Measurements from ENCODE around the gene CACNG4. TPM values are rescaled to one million over a fixed set of nuclear protein-coding genes. Genes with fewer than 3 reads are reported as not detected.

The CACNG4 gene
- total and polyA plus RNA-seq, 4 donors: not detected

- no peak overlapping the region for H3K4me3 ChIP-seq (ENCODE audit: low read length in 2 of 2)
- intact Hi-C loops (cut with DNase I): no loop called here
- H3K36me3 ChIP-seq (ENCODE audit: control insufficient read depth in 1 of 2, insufficient read depth in 2 of 2, low read length in 1 of 2): no peaks in the 10 kb centered on the region
- no peaks in the 10 kb centered on the region for H3K4me1 ChIP-seq (ENCODE audit: control insufficient read depth in 1 of 2, insufficient read depth in 2 of 2, low read length in 2 of 2)
- ATAC-seq (ENCODE audit: low FRiP score) (no peak), DNase-seq (no peak)
- no peak overlapping the region for H3K27ac ChIP-seq (ENCODE audit: low read depth in 1 of 2, low read length in 2 of 2)
- WGBS, 2 donors: 92% methylated on average over 29 of the region's 29 CpGs
- peaks cover 2% of the 10 kb centered on the region for H3K9me3 ChIP-seq (ENCODE audit: control insufficient read depth, low read length)
- no peaks in the 10 kb centered on the region for H3K27me3 ChIP-seq (ENCODE audit: control insufficient read depth in 1 of 2, insufficient read depth in 2 of 2, low read length in 1 of 2)
Observed at GRCh38 chr17:67055811-67056745, 91.6 kb downstream of the CACNG4 start.

GRCh38 chr17:67056746-67057490, 92.4 kb downstream of the CACNG4 start:
- Histone ChIP-seq H3K4me1 (ENCODE audit: control insufficient read depth in 1 of 2, insufficient read depth in 2 of 2, low read length in 2 of 2) (no peaks in the 10 kb centered on the region), H3K27ac (ENCODE audit: low read depth in 1 of 2, low read length in 2 of 2) (no peak overlapping the region), H3K27me3 (ENCODE audit: control insufficient read depth in 1 of 2, insufficient read depth in 2 of 2, low read length in 1 of 2) (no peaks in the 10 kb centered on the region), H3K9me3 (ENCODE audit: control insufficient read depth, low read length) (peaks cover 2% of the 10 kb centered on the region), H3K36me3 (ENCODE audit: control insufficient read depth in 1 of 2, insufficient read depth in 2 of 2, low read length in 1 of 2) (no peaks in the 10 kb centered on the region), H3K4me3 (ENCODE audit: low read length in 2 of 2) (no peak overlapping the region)
- DNase-seq (no peak), ATAC-seq (ENCODE audit: low FRiP score) (no peak)
- 75 to 80% methylated on average over 18 of the region's 18 CpGs for WGBS, 2 donors
- intact Hi-C loops (cut with DNase I): no loop called here

- DNase-seq (no peak), ATAC-seq (ENCODE audit: low FRiP score) (no peak)
- Histone ChIP-seq H3K4me1 (ENCODE audit: control insufficient read depth in 1 of 2, insufficient read depth in 2 of 2, low read length in 2 of 2) (no peaks in the 10 kb centered on the region), H3K4me3 (ENCODE audit: low read length in 2 of 2) (no peak overlapping the region), H3K27me3 (ENCODE audit: control insufficient read depth in 1 of 2, insufficient read depth in 2 of 2, low read length in 1 of 2) (no peaks in the 10 kb centered on the region), H3K27ac (ENCODE audit: low read depth in 1 of 2, low read length in 2 of 2) (no peak overlapping the region), H3K36me3 (ENCODE audit: control insufficient read depth in 1 of 2, insufficient read depth in 2 of 2, low read length in 1 of 2) (no peaks in the 10 kb centered on the region), H3K9me3 (ENCODE audit: control insufficient read depth, low read length) (peaks cover 2% of the 10 kb centered on the region)
- intact Hi-C loops (cut with DNase I): no loop called here
- 97 to 98% methylated on average over 8 of the region's 8 CpGs for WGBS, 2 donors
Observed at GRCh38 chr17:67058036-67058435, 93.5 kb downstream of the CACNG4 start.

- no peaks in the 10 kb centered on the region for H3K27me3 ChIP-seq (ENCODE audit: control insufficient read depth in 1 of 2, insufficient read depth in 2 of 2, low read length in 1 of 2)
- ATAC-seq (ENCODE audit: low FRiP score) (no peak), DNase-seq (no peak)
- H3K4me1 ChIP-seq (ENCODE audit: control insufficient read depth in 1 of 2, insufficient read depth in 2 of 2, low read length in 2 of 2): no peaks in the 10 kb centered on the region
- no peak overlapping the region for H3K4me3 ChIP-seq (ENCODE audit: low read length in 2 of 2)
- intact Hi-C loops (cut with DNase I): no loop called here
- peaks cover 2% of the 10 kb centered on the region for H3K9me3 ChIP-seq (ENCODE audit: control insufficient read depth, low read length)
- 5 to 6% methylated on average over 6 of the region's 6 CpGs for WGBS, 2 donors
- no peaks in the 10 kb centered on the region for H3K36me3 ChIP-seq (ENCODE audit: control insufficient read depth in 1 of 2, insufficient read depth in 2 of 2, low read length in 1 of 2)
- H3K27ac ChIP-seq (ENCODE audit: low read depth in 1 of 2, low read length in 2 of 2): no peak overlapping the region
Observed at GRCh38 chr17:67059372-67059771, 94.9 kb downstream of the CACNG4 start.

GRCh38 chr17:67063141-67063540, 98.6 kb downstream of the CACNG4 start:
- Histone ChIP-seq H3K4me1 (ENCODE audit: control insufficient read depth in 1 of 2, insufficient read depth in 2 of 2, low read length in 2 of 2) (no peaks in the 10 kb centered on the region), H3K9me3 (ENCODE audit: control insufficient read depth, low read length) (no peaks in the 10 kb centered on the region), H3K36me3 (ENCODE audit: control insufficient read depth in 1 of 2, insufficient read depth in 2 of 2, low read length in 1 of 2) (no peaks in the 10 kb centered on the region), H3K4me3 (ENCODE audit: low read length in 2 of 2) (no peak overlapping the region), H3K27me3 (ENCODE audit: control insufficient read depth in 1 of 2, insufficient read depth in 2 of 2, low read length in 1 of 2) (no peaks in the 10 kb centered on the region), H3K27ac (ENCODE audit: low read depth in 1 of 2, low read length in 2 of 2) (no peak overlapping the region)
- DNase-seq: no peak
- WGBS, 2 donors: 83 to 93% methylated on average over 6 of the region's 6 CpGs
- intact Hi-C loops (cut with DNase I): no loop called here
- no peak for ATAC-seq (ENCODE audit: low FRiP score)

- no peaks in the 10 kb centered on the region for H3K36me3 ChIP-seq (ENCODE audit: control insufficient read depth in 1 of 2, insufficient read depth in 2 of 2, low read length in 1 of 2)
- no peak for DNase-seq
- WGBS, 2 donors: 61 to 67% methylated on average over 2 of the region's 2 CpGs
- no peaks in the 10 kb centered on the region for H3K9me3 ChIP-seq (ENCODE audit: control insufficient read depth, low read length)
- H3K4me1 ChIP-seq (ENCODE audit: control insufficient read depth in 1 of 2, insufficient read depth in 2 of 2, low read length in 2 of 2): no peaks in the 10 kb centered on the region
- H3K4me3 ChIP-seq (ENCODE audit: low read length in 2 of 2): no peak overlapping the region
- no peak overlapping the region for H3K27ac ChIP-seq (ENCODE audit: low read depth in 1 of 2, low read length in 2 of 2)
- intact Hi-C loops (cut with DNase I): no loop called here
- no peak for ATAC-seq (ENCODE audit: low FRiP score)
- no peaks in the 10 kb centered on the region for H3K27me3 ChIP-seq (ENCODE audit: control insufficient read depth in 1 of 2, insufficient read depth in 2 of 2, low read length in 1 of 2)
Observed at GRCh38 chr17:67066717-67067116, 102.2 kb downstream of the CACNG4 start.

GRCh38 chr17:67067571-67068482, 103.3 kb downstream of the CACNG4 start:
- Histone ChIP-seq H3K27ac (ENCODE audit: low read depth in 1 of 2, low read length in 2 of 2) (no peak overlapping the region), H3K27me3 (ENCODE audit: control insufficient read depth in 1 of 2, insufficient read depth in 2 of 2, low read length in 1 of 2) (no peaks in the 10 kb centered on the region), H3K4me3 (ENCODE audit: low read length in 2 of 2) (no peak overlapping the region), H3K36me3 (ENCODE audit: control insufficient read depth in 1 of 2, insufficient read depth in 2 of 2, low read length in 1 of 2) (peaks cover 0 to 3% of the 10 kb centered on the region in 2 donors), H3K4me1 (ENCODE audit: control insufficient read depth in 1 of 2, insufficient read depth in 2 of 2, low read length in 2 of 2) (no peaks in the 10 kb centered on the region), H3K9me3 (ENCODE audit: control insufficient read depth, low read length) (no peaks in the 10 kb centered on the region)
- ATAC-seq (ENCODE audit: low FRiP score): no peak
- DNase-seq: no peak
- 81 to 87% methylated on average over 13 of the region's 13 CpGs for WGBS, 2 donors
- intact Hi-C loops (cut with DNase I): no loop called here

GRCh38 chr17:67068999-67069398, 104.5 kb downstream of the CACNG4 start:
- Histone ChIP-seq H3K4me1 (ENCODE audit: control insufficient read depth in 1 of 2, insufficient read depth in 2 of 2, low read length in 2 of 2) (no peaks in the 10 kb centered on the region), H3K36me3 (ENCODE audit: control insufficient read depth in 1 of 2, insufficient read depth in 2 of 2, low read length in 1 of 2) (peaks cover 0 to 3% of the 10 kb centered on the region in 2 donors), H3K27ac (ENCODE audit: low read depth in 1 of 2, low read length in 2 of 2) (no peak overlapping the region), H3K9me3 (ENCODE audit: control insufficient read depth, low read length) (no peaks in the 10 kb centered on the region), H3K4me3 (ENCODE audit: low read length in 2 of 2) (no peak overlapping the region), H3K27me3 (ENCODE audit: control insufficient read depth in 1 of 2, insufficient read depth in 2 of 2, low read length in 1 of 2) (no peaks in the 10 kb centered on the region)
- ATAC-seq (ENCODE audit: low FRiP score) (no peak), DNase-seq (no peak)
- WGBS, 2 donors: 72 to 73% methylated on average over 3 of the region's 3 CpGs
- intact Hi-C loops (cut with DNase I): no loop called here

All from aorta (tissue), 5 donors.